ENCODE data around the gene INAFM2. TPM values are rescaled to one million over a fixed set of nuclear protein-coding genes. Genes with fewer than 3 reads are reported as not detected.

The INAFM2 gene
- total and polyA plus RNA-seq, 2 of the 4 experiments (the other 2 are of a cell fraction) = 10.4 to 14.0 TPM

- no peak overlapping the region for H2AK5ac ChIP-seq (ENCODE audit: low read depth, low read length)
- ATAC-seq (ENCODE audit: low read depth) = no peak
- no peaks in the 10 kb centered on the region for H3K4me1 ChIP-seq (ENCODE audit: control insufficient read depth, insufficient read depth, low read length)
- H2AK9ac ChIP-seq (replicated peaks; ENCODE audit: low read depth, low read length, poor library complexity) = peak overlapping the region; percentile 52
- H3K4ac ChIP-seq (ENCODE audit: low read depth, low read length) = no peak overlapping the region
- no peaks in the 10 kb centered on the region for H3K9me1 ChIP-seq (ENCODE audit: insufficient read depth, low read length)
- no peaks in the 10 kb centered on the region for H3K9me3 ChIP-seq (ENCODE audit: control insufficient read depth, insufficient read depth, low read length)
- H3K4me3 ChIP-seq (ENCODE audit: insufficient read depth, low read depth, low read length) = no peak overlapping the region
- no peaks in the 10 kb centered on the region for H3K36me3 ChIP-seq (ENCODE audit: control insufficient read depth, insufficient read depth, low read length)
- intact Hi-C loops (cut with micrococcal nuclease) (no loop called here), dilution Hi-C loops (cut with HindIII; ENCODE audit: low sequenced_read_pairs, unreplicated experiment) (no loop called here), in situ Hi-C loops (cut with MboI; ENCODE audit: low sequenced_read_pairs) (no loop called here)
- no peaks in the 10 kb centered on the region for H4K20me1 ChIP-seq (ENCODE audit: insufficient read depth, low read length)
- H3K9ac ChIP-seq (ENCODE audit: low read depth, low read length) = no peak overlapping the region
- no peak overlapping the region for H3K27ac ChIP-seq (ENCODE audit: insufficient read depth, low read length)
- no peak overlapping the region for H3K23ac ChIP-seq (ENCODE audit: low read depth, low read length)
- no peak overlapping the region for H3K56ac ChIP-seq (ENCODE audit: extremely low read depth, insufficient read depth, low read length)
- H2BK5ac ChIP-seq (ENCODE audit: low read depth, low read length, poor library complexity, severe bottlenecking) = no peak overlapping the region
- no peak overlapping the region for H3K14ac ChIP-seq (replicated peaks; ENCODE audit: low read depth, low read length)
- H2AFZ ChIP-seq (replicated peaks; ENCODE audit: low read length, poor library complexity) = no peak overlapping the region
- H4K8ac ChIP-seq (ENCODE audit: low read depth in 2 of 2, low read length in 2 of 2) = no peak overlapping the region
- no peak overlapping the region for H4K5ac ChIP-seq (ENCODE audit: low read depth, low read length)
- no peak overlapping the region for H2BK20ac ChIP-seq (ENCODE audit: low read depth, low read length)
- no TSS peak for BruUV-seq (replicated peaks)
- H3K4me2 ChIP-seq (ENCODE audit: low read depth, low read length) = no peak overlapping the region
- peaks cover 75% of the 10 kb centered on the region for H3K27me3 ChIP-seq (ENCODE audit: control insufficient read depth, insufficient read depth, low read length)
- DNase-seq = no peak
- H2BK15ac ChIP-seq (ENCODE audit: low read depth, low read length) = no peak overlapping the region
- WGBS, 2 experiments (ENCODE audit: extremely low coverage in 2 of 2, insufficient read length in 1 of 2) = 80% methylated on average over 2 of the region's 3 CpGs; no CpG with 5 or more reads in 1 of the 2 experiments
- no peaks in the 10 kb centered on the region for H3K79me1 ChIP-seq (ENCODE audit: low read depth in 1 of 2, low read length in 2 of 2)
- no peak overlapping the region for H3K18ac ChIP-seq (ENCODE audit: low read depth, low read length)
- CTCF ChIA-PET = interaction anchor here (0.5 to 1.6 kb wide), 3 partner anchors 13 to 177 kb away, joined by 3 to 4 read pairs (median 4); no protein-coding TSS in a partner anchor
- POLR2A ChIA-PET (ENCODE audit: unreplicated experiment) = no interaction called here
- no peak overlapping the region for H4K91ac ChIP-seq (ENCODE audit: insufficient read depth, low read depth, low read length)
- no peak overlapping the region for H2BK120ac ChIP-seq (ENCODE audit: low read depth, low read length)
- TF ChIP-seq MAZ (IDR thresholded peaks at IDR 0.05; ENCODE audit: borderline replicate concordance, low read depth, low read length) (no peak), ELK1 (IDR thresholded peaks at IDR 0.05; ENCODE audit: borderline replicate concordance, low read depth, low read length) (no peak), RCOR1 (IDR thresholded peaks at IDR 0.05; ENCODE audit: insufficient replicate concordance, low read length) (no peak), NFE2L2 (IDR thresholded peaks at IDR 0.05; ENCODE audit: low read depth, low read length) (no peak), CHD1 (IDR thresholded peaks at IDR 0.05; ENCODE audit: low read depth, low read length) (no peak), RFX5 (IDR thresholded peaks at IDR 0.05; ENCODE audit: low read depth, low read length) (no peak), CTCF (conservative IDR thresholded peaks at IDR 0.05; ENCODE audit: low read depth, low read length) (no peak), MXI1 (IDR thresholded peaks at IDR 0.05; ENCODE audit: borderline replicate concordance, low read depth, low read length) (no peak), RAD21 (IDR thresholded peaks at IDR 0.05; ENCODE audit: low read length) (no peak), FOS (IDR thresholded peaks at IDR 0.05; ENCODE audit: low read depth, low read length) (no peak), BHLHE40 (IDR thresholded peaks at IDR 0.05; ENCODE audit: low read depth, low read length) (no peak)
Observed at GRCh38 chr15:40292246-40292645, 31.2 kb upstream of the INAFM2 start.
